Right atrium auricular region (tissue), 2 donors: ENCODE results near the gene PSMD1. TPM values are rescaled to one million over a fixed set of nuclear protein-coding genes. Genes with fewer than 3 reads are reported as not detected.

Source experiments
- DNase-seq: peaks from one replicate; pipeline ENCODE4 v3.0.0-alpha.2; 2019; ENCODE audit warnings: low spot score
- H3K27ac ChIP-seq, 2 donors: fragments of 200-600 bp; sonication (generic); 1 replicate in 1 of 2; 2 replicates in 1 of 2; pipeline ENCODE4 v1.5.1; 2016 to 2019
- H3K27me3 ChIP-seq, 2 donors: fragments of 200-600 bp; sonication (generic); one replicate each; pipeline versions ENCODE4 v1.5.1 to v1.6.0; 2017 to 2019
- H3K36me3 ChIP-seq: fragments of 200-600 bp; sonication (generic); one replicate; pipeline ENCODE4 v1.5.1; 2016
- H3K4me1 ChIP-seq, 2 donors: fragments of 200-600 bp; sonication (generic); one replicate each; pipeline versions ENCODE4 v1.5.1 to v1.6.0; 2017 to 2019
- H3K4me3 ChIP-seq, 2 donors: fragments of 200-600 bp; sonication (generic); 1 replicate in 1 of 2; 2 replicates in 1 of 2; pipeline ENCODE4 v1.5.1; 2017 to 2019; ENCODE audit warnings: mild to moderate bottlenecking in 1 of 2, moderate library complexity in 1 of 2
- H3K9me3 ChIP-seq, 2 donors: fragments of 200-600 bp; sonication (generic); one replicate each; pipeline ENCODE4 v1.5.1; 2019
- CTCF ChIP-seq, 2 donors: fragments of 200-600 bp; sonication (generic); IDR thresholded peaks; one replicate each; pipeline ENCODE4 v1.5.1; 2019; ENCODE audit warnings: antibody characterized with exemption in 2 of 2
- total RNA-seq, 2 donors: library from RNA; depleted of rRNA; stranded (reverse); fragments of >200 nt; gene quantifications; one replicate each; pipeline ENCODE4 v1.1.0, GENCODE V29; 2016

Gene PSMD1
- total RNA-seq, 2 donors from 2014 or later: 53.1 to 75.4 TPM

- DNase-seq: no peak
- no peak overlapping the region for H3K4me3 ChIP-seq
- H3K4me1 ChIP-seq: no peaks in the 10 kb centered on the region
- TF ChIP-seq CTCF (IDR thresholded peaks at IDR 0.05): no peak
- H3K27ac ChIP-seq: no peak overlapping the region
- H3K36me3 ChIP-seq: no peaks in the 10 kb centered on the region
- H3K9me3 ChIP-seq: no peaks in the 10 kb centered on the region
- no peaks in the 10 kb centered on the region for H3K27me3 ChIP-seq
These were observed 154.8 kb downstream of the PSMD1 start for GRCh38 chr2:231211486-231211885.

- Histone ChIP-seq H3K4me1 (no peaks in the 10 kb centered on the region), H3K27me3 (no peaks in the 10 kb centered on the region), H3K4me3 (no peak overlapping the region), H3K36me3 (no peaks in the 10 kb centered on the region), H3K27ac (no peak overlapping the region), H3K9me3 (no peaks in the 10 kb centered on the region)
- no peak for DNase-seq
- no peak for TF ChIP-seq CTCF (IDR thresholded peaks at IDR 0.05)
These were observed 155.7 kb downstream of the PSMD1 start for GRCh38 chr2:231212329-231212845.

- H3K36me3 ChIP-seq: no peaks in the 10 kb centered on the region
- no peaks in the 10 kb centered on the region for H3K9me3 ChIP-seq
- no peak overlapping the region for H3K4me3 ChIP-seq
- no peaks in the 10 kb centered on the region for H3K4me1 ChIP-seq
- no peak for TF ChIP-seq CTCF (IDR thresholded peaks at IDR 0.05)
- H3K27ac ChIP-seq: no peak overlapping the region
- no peak for DNase-seq
- H3K27me3 ChIP-seq: no peaks in the 10 kb centered on the region
These were observed 157.4 kb downstream of the PSMD1 start for GRCh38 chr2:231213931-231214642.

GRCh38 chr2:231218366-231218765 lies 161.7 kb downstream of the PSMD1 start:
- no peak overlapping the region for H3K27ac ChIP-seq
- H3K4me1 ChIP-seq: no peaks in the 10 kb centered on the region
- no peak overlapping the region for H3K4me3 ChIP-seq
- no peak for TF ChIP-seq CTCF (IDR thresholded peaks at IDR 0.05)
- no peaks in the 10 kb centered on the region for H3K27me3 ChIP-seq
- H3K9me3 ChIP-seq: no peaks in the 10 kb centered on the region
- H3K36me3 ChIP-seq: no peaks in the 10 kb centered on the region
- no peak for DNase-seq

- no peaks in the 10 kb centered on the region for H3K9me3 ChIP-seq
- H3K4me1 ChIP-seq: no peaks in the 10 kb centered on the region
- no peak overlapping the region for H3K4me3 ChIP-seq
- H3K36me3 ChIP-seq: no peaks in the 10 kb centered on the region
- no peak for DNase-seq
- no peaks in the 10 kb centered on the region for H3K27me3 ChIP-seq
- no peak overlapping the region for H3K27ac ChIP-seq
- TF ChIP-seq CTCF (IDR thresholded peaks at IDR 0.05): no peak
These were observed 162.6 kb downstream of the PSMD1 start for GRCh38 chr2:231219289-231219688.

GRCh38 chr2:231221761-231222160 lies 165.1 kb downstream of the PSMD1 start:
- TF ChIP-seq CTCF (IDR thresholded peaks at IDR 0.05): no peak
- DNase-seq: no peak
- Histone ChIP-seq H3K9me3 (no peaks in the 10 kb centered on the region), H3K4me1 (no peaks in the 10 kb centered on the region), H3K27me3 (no peaks in the 10 kb centered on the region), H3K36me3 (no peaks in the 10 kb centered on the region), H3K4me3 (no peak overlapping the region), H3K27ac (no peak overlapping the region)
